GM19025 (cell line): Measurements from ENCODE around the gene CAMK2N1.
"Not testable (repeated sequence)": the region's sequence is repeated elsewhere in the genome, so short reads cannot be mapped to it uniquely, and the experiment has no call there.

Experiments used
- ATAC-seq: cut with Tn5 transposase; IDR thresholded peaks from one replicate; pipeline ENCODE4 v1.9.1; 2021; ENCODE audit warnings: mild to moderate bottlenecking, low read depth, moderate library complexity; ENCODE audit not compliant: unreplicated experiment

The CAMK2N1 gene

DNA sequence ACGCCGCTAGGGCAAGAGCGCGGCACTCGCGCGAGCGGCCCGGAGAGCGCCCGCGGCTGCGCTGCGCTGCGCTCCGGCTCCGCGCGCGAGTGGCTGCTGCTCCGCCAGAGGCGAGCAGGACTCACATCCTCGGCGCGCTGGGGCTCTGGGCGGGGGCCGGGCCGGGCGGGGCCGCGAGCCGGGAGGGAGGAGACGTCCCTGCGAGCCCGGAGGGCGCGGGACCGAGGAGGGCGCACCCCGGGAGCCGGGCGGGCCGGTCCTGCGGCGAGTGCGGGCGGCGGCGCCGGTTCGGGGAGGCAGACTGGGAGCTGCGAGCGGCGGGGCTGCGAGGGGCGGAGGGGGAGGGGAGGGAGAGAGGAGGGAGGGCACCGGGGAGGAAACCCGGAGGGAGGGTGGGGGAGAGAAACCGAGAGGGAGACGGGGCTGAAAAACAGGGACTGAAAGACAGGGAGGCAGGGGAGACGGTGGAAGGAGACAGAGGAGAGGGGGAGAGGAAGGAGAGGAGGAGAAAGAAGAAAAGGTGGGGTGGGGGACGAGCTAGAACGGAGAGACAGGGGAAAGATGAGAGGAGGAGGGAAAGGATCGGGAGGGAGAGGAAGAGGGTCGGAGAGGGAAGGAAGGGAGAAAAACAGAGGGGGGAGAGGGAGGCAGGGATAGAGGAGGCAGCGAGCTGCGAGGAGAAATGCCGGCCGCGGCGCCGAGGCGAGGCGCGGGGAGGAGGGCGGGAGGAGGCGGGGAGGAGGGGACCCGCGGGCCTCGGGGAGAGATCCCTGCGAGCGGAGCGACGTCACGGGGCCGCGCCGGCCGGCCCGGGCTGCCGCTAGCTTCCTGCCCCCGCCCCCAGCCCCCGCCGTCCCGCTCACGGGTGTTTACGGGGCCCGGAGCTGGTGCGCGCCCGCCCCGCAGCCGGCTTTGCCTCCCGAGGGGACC lies at the start of gene CAMK2N1:
Gene CAMK2N1, minus strand, starts transcription at position 684 of the 930 bp plus-strand sequence. CDS start 831 bp downstream, outside the sequence.
- ATAC-seq: no peak

DNA sequence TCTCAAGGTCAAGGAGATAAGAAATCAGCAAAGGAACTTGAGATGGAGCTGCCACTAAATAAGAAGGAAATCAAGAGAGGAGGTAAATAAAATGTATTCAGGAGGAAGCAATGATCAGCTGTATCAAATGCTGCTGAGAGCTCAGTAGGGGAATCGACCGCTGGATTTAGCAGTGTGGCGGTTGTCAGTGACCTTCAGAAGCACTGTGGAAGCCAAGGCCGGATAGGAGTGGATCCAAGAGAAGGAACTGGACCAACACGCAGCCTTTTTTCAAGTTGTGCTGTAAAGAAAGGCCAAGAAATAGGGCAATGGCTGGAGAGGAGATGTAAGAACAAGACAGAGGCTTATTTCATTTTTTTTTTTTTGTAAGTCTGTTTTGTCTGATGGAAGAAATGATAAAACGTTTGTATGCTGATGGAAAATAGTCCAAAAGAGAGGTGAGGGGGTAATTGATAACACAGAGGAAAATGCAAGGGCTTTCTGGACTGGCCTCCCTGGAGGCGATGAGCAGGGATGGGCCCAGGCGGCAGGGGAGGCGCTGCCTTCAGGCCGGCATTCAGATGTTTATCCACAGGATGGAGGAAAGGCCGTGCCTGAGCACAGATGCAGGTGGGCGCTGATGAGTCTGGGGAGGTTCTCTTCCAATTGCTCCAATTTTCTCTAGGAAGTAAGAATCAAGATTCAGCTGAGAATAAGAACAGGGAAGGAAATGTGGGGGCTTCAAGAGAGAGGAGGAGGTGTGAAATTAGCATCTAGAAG lies 48.8 kb upstream of the CAMK2N1 start:
- no peak for ATAC-seq

DNA sequence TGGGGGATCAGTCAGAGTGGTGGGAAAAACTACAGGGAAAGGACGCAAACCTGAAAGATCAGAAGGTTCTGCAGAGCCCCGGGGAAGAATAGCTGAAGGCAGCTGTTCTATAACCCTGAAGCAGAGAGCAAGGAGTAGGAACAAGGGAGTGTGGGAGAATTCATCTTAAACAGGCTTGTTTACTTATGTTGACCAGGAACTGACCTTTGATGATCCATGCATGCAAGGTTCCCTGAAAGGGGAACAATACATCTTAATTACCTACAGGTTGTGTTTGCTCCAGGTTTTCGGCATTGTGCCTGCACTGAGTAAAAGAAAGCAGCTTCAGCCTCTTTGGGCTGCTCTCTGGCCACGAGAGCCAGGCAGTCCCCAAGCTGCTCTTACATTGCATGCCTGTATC lies 47.6 kb upstream of the CAMK2N1 start:
- no peak for ATAC-seq

DNA sequence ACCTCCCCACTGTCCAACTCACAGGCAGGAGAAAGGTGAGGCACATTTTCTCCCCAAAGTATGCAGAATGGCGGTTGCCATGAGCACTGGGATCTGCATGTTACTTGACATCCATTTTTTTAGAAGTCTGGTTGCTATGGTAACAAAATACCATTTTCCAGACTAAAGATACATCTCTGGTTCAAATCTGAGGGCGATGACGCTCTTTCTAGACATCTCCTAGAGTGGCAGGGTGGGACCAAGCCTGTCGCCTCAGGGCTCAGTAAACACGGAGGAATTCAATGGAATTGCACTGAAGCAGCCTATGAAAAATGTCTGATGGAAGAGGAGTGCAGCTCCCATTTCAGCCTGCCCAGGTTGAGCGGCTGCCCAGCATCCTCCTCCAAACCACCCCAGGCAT lies 44.9 kb upstream of the CAMK2N1 start:
- no peak for ATAC-seq

DNA sequence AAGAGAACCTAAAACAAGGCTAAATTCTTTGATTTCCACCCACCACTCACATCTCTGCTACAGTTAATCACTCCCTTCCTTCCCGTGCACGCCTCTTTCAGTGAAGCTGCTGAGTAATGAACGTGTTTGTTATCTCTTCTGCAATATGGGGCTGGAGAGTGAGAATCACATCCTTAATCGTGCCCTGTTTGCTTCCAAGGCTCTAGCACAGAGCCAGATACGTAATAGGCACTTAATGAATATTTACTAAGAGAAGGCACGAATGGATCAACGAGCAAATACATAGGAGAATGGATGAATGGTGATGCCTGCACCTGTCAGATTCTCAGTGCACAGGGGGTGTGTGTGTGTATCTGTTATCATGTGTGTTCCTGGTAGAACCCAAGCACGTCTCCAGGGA lies 44.3 kb upstream of the CAMK2N1 start:
- ATAC-seq: no peak

DNA sequence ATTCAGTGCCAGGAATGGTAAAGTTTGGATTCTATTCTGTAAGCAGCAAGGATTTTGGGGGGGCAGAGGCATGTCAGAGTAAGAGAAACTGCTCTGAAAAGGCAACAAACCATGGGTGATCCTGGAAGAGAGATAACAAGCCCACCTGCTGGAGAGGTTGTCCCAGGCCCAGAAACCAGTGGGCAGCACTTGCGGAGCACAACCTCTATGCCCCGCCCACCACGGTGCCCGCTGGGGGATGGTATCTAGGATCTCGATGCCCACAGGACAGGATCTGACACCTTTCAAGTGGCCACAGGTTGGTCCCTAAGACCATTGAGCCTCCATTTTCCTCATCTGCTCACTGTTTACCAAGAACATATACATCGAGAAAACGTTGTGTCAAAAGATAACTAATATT lies 42.2 kb upstream of the CAMK2N1 start:
- ATAC-seq: no peak

DNA sequence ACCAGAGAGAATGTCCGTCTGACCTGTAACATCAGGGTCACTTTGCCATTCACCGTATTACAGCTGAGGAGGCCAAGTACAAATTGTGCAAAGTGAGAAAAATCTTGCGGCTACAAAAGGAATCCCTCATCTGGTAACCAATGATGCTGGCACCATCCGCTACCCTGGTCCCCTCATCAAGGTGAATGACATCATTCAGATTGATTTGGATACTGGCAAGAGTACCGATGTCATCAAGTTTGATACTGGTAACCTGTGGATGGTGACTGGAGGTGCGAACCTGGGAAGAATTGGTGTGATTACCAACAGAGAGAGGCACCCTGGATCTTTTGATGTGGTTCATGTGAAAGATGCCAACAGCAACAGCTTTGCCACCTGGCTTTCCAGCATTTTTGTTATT lies 40.3 kb upstream of the CAMK2N1 start:
- ATAC-seq: no peak

DNA sequence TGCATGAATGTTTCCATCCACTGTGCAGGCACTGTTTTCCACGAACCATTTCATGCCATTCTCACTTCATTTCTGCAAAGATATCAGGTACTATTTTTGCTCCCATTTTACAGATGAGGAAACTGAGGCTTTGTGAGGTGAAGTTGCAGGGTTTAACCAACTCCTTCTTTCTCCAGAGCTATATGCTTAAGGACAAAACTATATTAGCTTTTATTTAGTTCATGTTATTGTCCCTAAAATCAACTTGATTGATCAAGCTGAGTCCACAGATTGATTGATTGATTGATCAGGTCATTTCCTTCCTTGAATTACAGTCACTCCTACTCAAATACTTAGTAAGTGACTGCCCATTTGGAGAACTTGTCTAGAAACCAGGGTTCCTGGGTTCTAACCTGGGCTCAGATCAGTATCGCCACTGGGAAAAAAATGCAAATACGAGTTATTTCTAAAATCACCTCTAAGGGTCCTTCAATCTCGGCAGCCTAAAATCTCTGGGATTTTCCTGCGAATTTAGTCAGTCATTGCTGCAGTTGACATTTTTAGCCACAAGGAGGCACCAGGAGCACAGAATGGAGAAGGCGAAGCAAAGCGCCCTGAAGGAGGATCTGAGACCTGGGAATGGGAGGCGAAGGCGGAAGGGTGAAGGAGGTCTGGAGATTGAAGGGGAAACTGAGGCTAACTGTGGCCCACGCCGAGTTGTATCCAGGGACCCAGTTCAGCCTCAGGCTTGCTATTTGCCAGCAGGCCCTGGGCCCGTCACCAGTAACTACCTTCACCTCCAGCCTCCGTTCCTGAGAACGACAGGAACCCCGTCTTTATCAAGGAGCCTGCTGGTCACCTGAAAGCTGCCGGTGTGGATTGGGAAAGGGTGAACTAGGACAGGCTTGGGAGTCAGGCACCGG lies 36.2 kb upstream of the CAMK2N1 start:
- ATAC-seq: no peak

DNA sequence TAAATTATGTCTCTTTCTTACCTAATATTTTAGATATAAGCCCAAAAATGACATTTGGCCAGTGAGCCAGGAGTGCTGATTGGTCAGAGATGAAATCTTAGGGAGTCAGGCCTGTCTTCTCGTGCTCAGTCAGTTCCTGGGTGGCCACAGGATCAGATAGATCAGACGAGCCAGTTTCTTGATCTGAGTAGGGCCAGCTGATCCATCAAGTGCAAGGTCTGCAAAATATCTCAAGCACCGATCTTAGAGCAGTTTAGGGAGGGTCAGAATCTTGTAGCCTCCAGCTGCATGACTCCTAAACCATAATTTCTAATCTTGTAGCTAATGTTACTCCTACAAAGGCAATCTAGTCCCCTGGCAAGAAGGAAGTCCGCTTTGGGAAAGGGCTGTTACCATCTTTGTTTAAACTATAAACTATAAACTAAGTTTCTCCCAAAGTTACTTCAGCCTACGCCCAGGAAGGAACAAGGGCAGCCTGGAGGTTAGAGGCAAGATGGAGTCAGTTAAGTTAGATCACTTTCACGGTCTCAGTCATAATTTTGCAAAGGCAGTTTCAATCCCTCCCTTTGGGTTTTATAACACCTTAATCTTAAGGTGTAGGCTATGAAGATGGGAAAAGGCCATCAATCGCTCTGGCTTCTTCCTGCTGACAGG lies 33.7 kb upstream of the CAMK2N1 start:
- ATAC-seq: not testable (repeated sequence)

DNA sequence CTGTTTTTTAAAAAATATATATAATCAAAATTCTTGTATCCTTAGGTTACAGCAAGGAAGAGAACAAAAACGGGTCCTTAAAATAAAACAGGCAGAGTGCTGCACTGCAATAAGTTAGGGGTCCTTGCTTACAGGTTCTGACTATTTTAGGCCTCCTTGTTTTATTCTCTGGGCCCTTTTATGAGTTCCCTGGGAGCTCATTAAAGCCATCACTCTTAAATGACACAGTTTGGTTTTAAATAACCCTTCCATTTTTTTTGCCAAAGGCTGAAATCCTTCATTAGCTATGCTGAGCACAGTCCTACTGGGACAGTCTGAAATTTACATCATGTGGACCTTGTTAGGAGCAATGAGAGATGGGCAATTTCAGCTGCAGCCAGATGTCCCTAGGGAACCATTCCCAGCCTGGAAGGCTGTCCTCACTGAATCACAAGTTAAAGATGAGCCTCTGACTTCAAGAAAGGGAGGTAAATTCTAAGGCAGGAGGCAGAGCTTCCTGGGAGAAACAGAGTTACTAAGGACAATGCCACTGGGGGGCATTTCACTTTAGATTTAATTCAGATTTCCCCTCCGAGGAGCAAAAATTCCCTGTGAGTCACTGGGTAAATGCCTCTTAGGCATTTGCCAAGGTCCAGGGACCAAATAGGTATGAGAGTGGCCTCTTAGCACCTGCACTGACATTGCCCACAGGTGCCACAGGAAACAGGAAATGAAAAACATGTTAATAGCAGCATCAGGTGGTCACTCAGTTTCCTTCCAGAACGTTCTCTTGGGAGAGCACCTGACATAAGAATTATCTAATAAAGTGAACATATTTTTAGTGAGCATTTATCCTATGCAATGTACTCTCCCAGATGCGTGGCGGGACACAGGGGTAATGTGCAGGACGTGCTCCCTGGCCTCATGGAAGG lies 25.8 kb upstream of the CAMK2N1 start:
- no peak for ATAC-seq

DNA sequence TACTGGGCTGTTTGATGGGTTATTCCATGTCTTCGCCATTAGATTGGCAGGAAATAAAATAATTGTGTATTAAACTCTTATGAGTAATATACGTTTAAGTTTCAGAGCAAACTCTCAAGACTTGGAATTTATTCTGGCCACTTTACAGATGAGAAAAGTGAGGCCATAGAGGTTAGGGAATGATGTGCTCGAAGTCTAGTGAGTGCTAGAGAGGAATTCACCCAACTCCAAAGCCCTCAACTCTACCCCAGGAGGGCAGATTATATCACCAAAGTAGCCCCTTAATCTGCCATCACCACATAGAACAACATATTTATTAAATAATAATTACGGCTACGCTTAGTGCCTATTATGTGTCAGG lies 22.4 kb upstream of the CAMK2N1 start:
- no peak for ATAC-seq

DNA sequence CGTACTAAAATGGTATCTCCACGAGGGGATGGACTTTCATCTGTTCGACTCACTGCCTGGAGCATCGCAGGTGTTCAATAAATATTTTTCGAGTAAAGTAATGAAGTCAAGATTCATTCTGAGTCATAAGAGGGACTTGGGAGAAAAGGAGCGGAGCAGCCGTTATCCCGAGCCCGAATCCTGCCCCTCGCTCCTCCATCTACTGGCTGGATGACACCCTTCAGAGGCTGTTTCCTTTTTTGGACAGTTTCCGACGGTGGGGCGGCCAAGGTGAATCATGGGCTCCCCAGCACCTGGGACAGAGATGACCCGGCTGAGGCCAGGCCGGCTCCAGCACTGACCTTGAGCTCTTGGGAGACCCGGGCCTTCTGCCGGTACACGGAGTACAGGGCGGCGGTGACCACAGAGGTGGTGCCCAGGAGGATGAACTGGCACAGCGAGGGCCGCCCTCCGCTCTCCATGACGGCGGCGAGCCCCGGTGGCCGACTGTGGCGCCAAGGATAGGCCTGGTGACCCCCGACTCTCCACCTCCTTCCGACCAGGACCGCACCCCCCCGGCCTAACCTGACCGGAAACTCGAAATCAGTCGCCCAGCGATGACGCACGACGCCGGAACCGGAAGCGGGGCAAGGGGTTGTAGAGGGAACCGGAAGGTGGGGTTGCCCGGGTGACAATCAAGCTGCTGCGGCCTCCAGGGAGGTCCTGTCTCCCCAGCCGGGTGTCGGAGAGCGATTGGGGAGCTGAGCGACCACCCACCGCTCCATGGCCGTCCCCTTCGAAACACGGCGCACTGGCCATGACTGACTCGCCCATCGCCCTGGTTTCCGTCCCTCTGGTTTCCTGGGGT lies 21.8 kb upstream of the CAMK2N1 start, which contains the start of gene MUL1:
Gene MUL1, minus strand, starts transcription at position 588 of the 847 bp plus-strand sequence. Its CDS starts 127 bp downstream, at position 461.
- ATAC-seq: peak; percentile 91

DNA sequence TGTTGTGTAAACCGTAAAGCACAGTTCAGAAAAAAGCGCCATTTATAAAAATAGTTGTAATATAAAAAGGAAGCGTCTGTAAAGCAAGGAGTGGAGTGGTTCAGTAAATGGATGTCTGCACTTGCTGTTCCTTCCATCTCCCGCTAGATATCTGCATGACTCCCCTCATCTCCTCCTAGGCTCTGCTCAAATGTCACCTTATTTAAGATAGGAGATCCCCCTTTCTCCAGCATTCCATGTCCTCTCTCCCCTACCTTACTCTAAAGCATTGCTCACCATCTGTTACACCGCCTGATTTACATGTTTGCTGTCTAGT lies 21.2 kb upstream of the CAMK2N1 start:
- ATAC-seq: no peak

DNA sequence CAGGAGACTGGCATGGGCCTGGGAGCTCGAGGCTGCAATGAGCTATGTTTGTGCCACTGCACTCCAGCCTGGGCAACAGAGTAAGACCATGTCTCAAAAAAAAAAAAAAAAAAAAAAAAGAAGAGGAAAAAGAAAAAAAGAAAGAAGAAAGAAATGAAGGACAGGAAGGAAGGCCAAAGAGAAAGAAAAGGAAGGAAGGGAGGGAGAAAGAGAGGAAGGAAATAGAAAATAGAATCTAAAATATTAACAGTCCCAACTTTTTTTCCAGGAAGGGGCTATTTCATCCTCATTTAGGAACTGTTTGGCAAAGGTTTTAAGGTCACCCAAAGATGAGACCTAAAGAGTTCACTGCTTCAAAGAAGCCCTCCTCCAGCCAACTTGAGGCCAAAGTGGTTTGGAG lies 19.5 kb upstream of the CAMK2N1 start:
- ATAC-seq: no peak

DNA sequence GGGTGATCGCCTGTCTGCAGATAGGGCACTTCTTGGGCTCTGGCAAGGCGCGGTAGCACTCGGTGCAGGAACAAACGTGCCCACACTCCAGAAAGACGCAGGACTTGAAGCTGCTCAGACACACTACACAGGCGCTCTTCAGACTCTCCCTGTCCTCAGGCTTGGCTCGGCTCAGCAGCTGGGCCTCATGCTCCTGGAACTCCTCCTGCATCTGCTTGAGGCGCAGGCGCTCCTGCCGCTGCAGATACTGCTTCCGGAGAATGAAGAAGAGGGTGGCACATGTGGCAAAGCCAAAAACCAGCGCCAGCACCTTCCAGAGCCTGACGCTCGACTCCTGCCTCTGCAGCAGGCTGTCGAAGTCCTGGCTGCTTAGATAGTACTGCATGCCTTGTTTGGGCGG lies 14.7 kb upstream of the CAMK2N1 start:
- no peak for ATAC-seq

DNA sequence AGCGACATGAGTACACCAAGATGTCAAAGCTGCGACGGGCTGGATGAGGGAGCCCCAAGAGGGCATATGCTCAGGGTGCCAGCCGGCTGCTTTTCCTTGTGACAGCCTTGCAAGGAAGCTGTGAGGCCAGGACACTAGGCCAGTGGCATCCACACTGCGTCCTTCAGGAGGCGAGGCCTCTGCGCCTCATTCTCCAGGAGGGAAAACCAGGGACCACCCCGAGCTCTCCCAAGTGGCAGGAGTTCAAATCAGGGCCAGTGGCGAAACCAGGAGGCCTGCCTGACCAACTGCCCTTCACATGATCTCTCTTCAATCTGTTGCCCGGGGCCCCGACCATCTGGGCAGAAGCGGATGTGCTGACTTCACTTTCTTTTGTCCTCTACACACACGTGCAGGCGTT lies 13.7 kb upstream of the CAMK2N1 start:
- ATAC-seq: no peak

DNA sequence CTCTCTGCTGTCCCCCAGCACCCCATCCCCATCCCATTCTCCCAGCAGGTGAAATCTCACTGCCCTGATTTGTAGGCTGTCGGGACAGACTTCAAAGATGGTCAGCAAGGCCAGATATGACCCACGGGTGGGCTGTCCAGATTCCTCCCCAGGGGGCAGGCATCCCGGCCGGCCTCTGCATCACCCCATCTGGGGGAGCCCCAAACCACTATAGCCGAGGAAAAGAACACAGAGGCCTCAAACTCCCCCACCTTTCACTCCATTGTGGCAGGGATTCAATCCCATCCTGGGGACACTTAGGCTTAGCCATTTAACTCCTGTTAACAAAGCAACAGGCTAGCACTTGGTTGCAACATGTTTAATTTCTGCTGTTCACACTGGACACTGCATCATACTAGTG lies 13.1 kb upstream of the CAMK2N1 start:
- no peak for ATAC-seq

DNA sequence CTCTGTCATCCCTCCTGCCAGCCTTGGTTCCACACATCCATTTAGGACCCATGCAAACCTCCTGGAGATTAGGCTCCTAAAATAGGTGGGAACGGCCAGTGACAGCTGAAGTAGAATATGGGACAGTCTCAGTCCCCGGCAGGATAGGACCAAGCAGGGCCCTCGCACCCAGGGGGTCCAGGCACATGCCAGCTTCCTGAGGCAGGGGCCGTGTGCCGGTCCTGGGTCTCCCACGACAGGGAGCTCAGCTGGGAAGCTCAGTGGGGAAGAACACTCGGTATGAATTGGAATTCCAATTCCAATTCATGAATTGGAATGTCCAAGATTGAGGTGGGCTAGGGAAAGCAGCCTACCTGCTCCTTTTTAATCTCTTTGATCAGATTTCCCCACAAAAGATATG lies 12.1 kb upstream of the CAMK2N1 start:
- ATAC-seq: no peak
